Loucy (cell line): ENCODE results near the gene RBBP8.

Source experiments
- EZH2phosphoT487 ChIP-seq: fragments of 200-600 bp; IDR thresholded peaks from 2 replicates; pipeline ENCODE4 v1.6.1; 2018; ENCODE audit warnings: antibody characterized with exemption, mild to moderate bottlenecking, moderate library complexity, borderline replicate concordance
- TF ChIP-seq, protein P1 (sequence below): fragments of 200-600 bp; sonication (generic); conservative IDR thresholded peaks from 2 replicates; pipeline ENCODE4 v1.5.1; 2014; ENCODE audit warnings: mild to moderate bottlenecking, antibody characterized with exemption, low read length

- TF ChIP-seq, protein P1, sequence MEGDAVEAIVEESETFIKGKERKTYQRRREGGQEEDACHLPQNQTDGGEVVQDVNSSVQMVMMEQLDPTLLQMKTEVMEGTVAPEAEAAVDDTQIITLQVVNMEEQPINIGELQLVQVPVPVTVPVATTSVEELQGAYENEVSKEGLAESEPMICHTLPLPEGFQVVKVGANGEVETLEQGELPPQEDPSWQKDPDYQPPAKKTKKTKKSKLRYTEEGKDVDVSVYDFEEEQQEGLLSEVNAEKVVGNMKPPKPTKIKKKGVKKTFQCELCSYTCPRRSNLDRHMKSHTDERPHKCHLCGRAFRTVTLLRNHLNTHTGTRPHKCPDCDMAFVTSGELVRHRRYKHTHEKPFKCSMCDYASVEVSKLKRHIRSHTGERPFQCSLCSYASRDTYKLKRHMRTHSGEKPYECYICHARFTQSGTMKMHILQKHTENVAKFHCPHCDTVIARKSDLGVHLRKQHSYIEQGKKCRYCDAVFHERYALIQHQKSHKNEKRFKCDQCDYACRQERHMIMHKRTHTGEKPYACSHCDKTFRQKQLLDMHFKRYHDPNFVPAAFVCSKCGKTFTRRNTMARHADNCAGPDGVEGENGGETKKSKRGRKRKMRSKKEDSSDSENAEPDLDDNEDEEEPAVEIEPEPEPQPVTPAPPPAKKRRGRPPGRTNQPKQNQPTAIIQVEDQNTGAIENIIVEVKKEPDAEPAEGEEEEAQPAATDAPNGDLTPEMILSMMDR = no peak
- TF ChIP-seq EZH2phosphoT487 = no peak
Measured at GRCh38 chr18:22946846-22947245, 13.7 kb downstream of the RBBP8 start.
